ENCODE results near the gene CDYL2. TPM values are rescaled to one million over a fixed set of nuclear protein-coding genes. Genes with fewer than 3 reads are reported as not detected.

The CDYL2 gene
- total and polyA plus RNA-seq, 2 experiments from 2014 or later = 2.1 to 5.2 TPM

DNA sequence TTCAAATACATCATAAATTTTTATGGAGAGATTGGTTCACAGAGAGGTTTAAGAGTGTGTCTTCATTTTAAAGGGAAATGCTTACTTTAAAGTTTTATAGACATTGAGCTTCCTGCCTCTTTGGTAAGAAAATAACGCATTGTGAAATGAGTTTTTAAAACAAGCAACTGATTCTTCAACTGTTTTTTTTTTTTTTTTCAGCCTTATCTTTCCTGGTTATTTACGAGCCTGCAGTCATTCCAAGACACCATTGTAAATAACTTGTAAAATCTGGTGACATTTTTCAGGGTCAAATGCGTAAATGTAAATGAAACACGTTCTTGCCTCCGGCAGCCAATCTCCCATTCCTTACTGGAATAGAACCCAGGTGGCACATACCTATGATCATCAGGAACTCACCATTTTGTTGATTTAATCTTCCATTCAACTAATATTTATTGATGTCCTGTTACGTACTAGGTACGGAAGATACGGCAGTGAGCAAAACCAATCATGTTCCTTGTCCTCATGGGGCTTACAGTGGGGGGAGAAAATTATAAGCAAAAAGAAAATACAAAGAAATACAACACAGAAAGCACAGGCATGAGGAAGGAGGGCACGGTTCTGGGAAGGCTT, 33.2 kb upstream of the CDYL2 start:
- DNase-seq = no peak
- Histone ChIP-seq H3K4me2 (ENCODE audit: unreplicated experiment) (no peak overlapping the region), H3F3A (ENCODE audit: insufficient read depth) (no peaks in the 10 kb centered on the region), H3K9me3 (ENCODE audit: low read depth) (no peaks in the 10 kb centered on the region), H3K36me3 (ENCODE audit: low read depth) (no peaks in the 10 kb centered on the region), H3K9ac (no peak overlapping the region), H4K20me1 (ENCODE audit: insufficient read depth) (no peaks in the 10 kb centered on the region), H3K9me2 (ENCODE audit: insufficient read depth) (no peaks in the 10 kb centered on the region), H3K27me3 (replicated peaks; ENCODE audit: insufficient read depth) (no peaks in the 10 kb centered on the region; the same call in 1 of the 2 replicates), H3K4me1 (ENCODE audit: insufficient read depth) (no peaks in the 10 kb centered on the region), H3K27ac (no peak overlapping the region), H2AFZ (no peak overlapping the region), H3K79me2 (ENCODE audit: insufficient read depth) (no peaks in the 10 kb centered on the region), H3K4me3 (no peak overlapping the region)
- TF ChIP-seq EZH2 (IDR thresholded peaks at IDR 0.05; ENCODE audit: insufficient read depth, poor library complexity, severe bottlenecking) (no peak), EZH2phosphoT487 (IDR thresholded peaks at IDR 0.05; ENCODE audit: insufficient read depth, low read depth) (no peak)
- in situ Hi-C loops (cut with MboI) = no loop called here
- 68 to 69% methylated on average over 9 of the region's 9 CpGs for WGBS, 2 experiments (ENCODE audit: low coverage in 1 of 2, low lambda C conversion rate in 2 of 2, missing lambda C conversion rate in 2 of 2)

GRCh38 chr16:80836846-80837245, 32.4 kb upstream of the CDYL2 start:
- Histone ChIP-seq H3K9me3 (ENCODE audit: low read depth) (no peaks in the 10 kb centered on the region), H3F3A (ENCODE audit: insufficient read depth) (no peaks in the 10 kb centered on the region), H3K9ac (no peak overlapping the region), H3K4me1 (ENCODE audit: insufficient read depth) (no peaks in the 10 kb centered on the region), H2AFZ (no peak overlapping the region), H4K20me1 (ENCODE audit: insufficient read depth) (no peaks in the 10 kb centered on the region), H3K9me2 (ENCODE audit: insufficient read depth) (no peaks in the 10 kb centered on the region), H3K27ac (no peak overlapping the region), H3K36me3 (ENCODE audit: low read depth) (no peaks in the 10 kb centered on the region), H3K4me3 (no peak overlapping the region), H3K27me3 (replicated peaks; ENCODE audit: insufficient read depth) (no peaks in the 10 kb centered on the region; the same call in 1 of the 2 replicates), H3K4me2 (ENCODE audit: unreplicated experiment) (no peak overlapping the region), H3K79me2 (ENCODE audit: insufficient read depth) (no peaks in the 10 kb centered on the region)
- DNase-seq = peak; percentile 3
- 26 to 28% methylated on average over 4 of the region's 4 CpGs for WGBS, 2 experiments (ENCODE audit: low coverage in 1 of 2, low lambda C conversion rate in 2 of 2, missing lambda C conversion rate in 2 of 2)
- in situ Hi-C loops (cut with MboI) = no loop called here
- TF ChIP-seq EZH2phosphoT487 (IDR thresholded peaks at IDR 0.05; ENCODE audit: insufficient read depth, low read depth) (no peak), EZH2 (IDR thresholded peaks at IDR 0.05; ENCODE audit: insufficient read depth, poor library complexity, severe bottlenecking) (no peak)

GRCh38 chr16:80836202-80836601, 31.8 kb upstream of the CDYL2 start:
- Histone ChIP-seq H3K36me3 (ENCODE audit: low read depth) (no peaks in the 10 kb centered on the region), H3K9me3 (ENCODE audit: low read depth) (no peaks in the 10 kb centered on the region), H3K27me3 (replicated peaks; ENCODE audit: insufficient read depth) (no peaks in the 10 kb centered on the region; the same call in 1 of the 2 replicates), H2AFZ (no peak overlapping the region), H3K4me3 (no peak overlapping the region), H3K79me2 (ENCODE audit: insufficient read depth) (no peaks in the 10 kb centered on the region), H3K4me1 (ENCODE audit: insufficient read depth) (no peaks in the 10 kb centered on the region), H4K20me1 (ENCODE audit: insufficient read depth) (no peaks in the 10 kb centered on the region), H3K9me2 (ENCODE audit: insufficient read depth) (no peaks in the 10 kb centered on the region), H3F3A (ENCODE audit: insufficient read depth) (no peaks in the 10 kb centered on the region), H3K4me2 (ENCODE audit: unreplicated experiment) (no peak overlapping the region), H3K9ac (no peak overlapping the region), H3K27ac (no peak overlapping the region)
- 40 to 43% methylated on average over 5 of the region's 5 CpGs for WGBS, 2 experiments (ENCODE audit: low coverage in 1 of 2, low lambda C conversion rate in 2 of 2, missing lambda C conversion rate in 2 of 2)
- in situ Hi-C loops (cut with MboI) = no loop called here
- DNase-seq = no peak
- no peak for TF ChIP-seq EZH2phosphoT487 (IDR thresholded peaks at IDR 0.05; ENCODE audit: insufficient read depth, low read depth)
- TF ChIP-seq EZH2 (IDR thresholded peaks at IDR 0.05; ENCODE audit: insufficient read depth, poor library complexity, severe bottlenecking) = no peak

DNA sequence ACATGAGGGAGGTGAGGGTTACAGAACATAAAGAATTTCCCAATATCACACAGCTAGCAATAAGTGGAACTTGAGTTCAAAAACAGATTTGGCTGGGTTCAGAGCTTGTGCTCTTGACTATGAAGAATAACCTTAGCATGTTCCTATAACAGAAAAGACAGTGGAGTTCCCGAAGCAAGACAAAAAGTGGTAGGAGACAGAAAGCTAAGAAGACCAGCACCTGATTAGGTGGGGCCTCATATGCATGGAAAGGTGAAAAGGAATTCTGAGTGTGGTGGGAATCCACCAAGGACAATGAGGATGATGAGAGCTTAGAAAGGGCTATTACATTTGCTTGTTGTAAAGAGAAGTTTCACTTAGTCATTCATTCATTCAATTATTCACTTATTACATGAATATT, 26.6 kb upstream of the CDYL2 start:
- H4K20me1 ChIP-seq (ENCODE audit: insufficient read depth) = no peaks in the 10 kb centered on the region
- no peaks in the 10 kb centered on the region for H3K9me2 ChIP-seq (ENCODE audit: insufficient read depth)
- no peaks in the 10 kb centered on the region for H3F3A ChIP-seq (ENCODE audit: insufficient read depth)
- WGBS, 2 experiments (ENCODE audit: low coverage in 1 of 2, low lambda C conversion rate in 2 of 2, missing lambda C conversion rate in 2 of 2) = 23 to 35% methylated on average over 1 of the region's 1 CpG
- no peak overlapping the region for H3K27ac ChIP-seq
- TF ChIP-seq EZH2phosphoT487 (IDR thresholded peaks at IDR 0.05; ENCODE audit: insufficient read depth, low read depth) (no peak), EZH2 (IDR thresholded peaks at IDR 0.05; ENCODE audit: insufficient read depth, poor library complexity, severe bottlenecking) (no peak)
- H3K9me3 ChIP-seq (ENCODE audit: low read depth) = no peaks in the 10 kb centered on the region
- no peaks in the 10 kb centered on the region for H3K36me3 ChIP-seq (ENCODE audit: low read depth)
- no peaks in the 10 kb centered on the region for H3K4me1 ChIP-seq (ENCODE audit: insufficient read depth)
- H3K4me3 ChIP-seq = no peak overlapping the region
- H3K4me2 ChIP-seq (ENCODE audit: unreplicated experiment) = no peak overlapping the region
- H3K79me2 ChIP-seq (ENCODE audit: insufficient read depth) = no peaks in the 10 kb centered on the region
- H3K9ac ChIP-seq = no peak overlapping the region
- no peak overlapping the region for H2AFZ ChIP-seq
- in situ Hi-C loops (cut with MboI) = no loop called here
- DNase-seq = no peak
- H3K27me3 ChIP-seq (replicated peaks; ENCODE audit: insufficient read depth) = no peaks in the 10 kb centered on the region; the same call in 1 of the 2 replicates
